MM.1S (cell line): ENCODE results near the gene PLBD2.

ENCODE experiments used
- DNase-seq: peaks from one replicate; pipeline ENCODE4 v3.0.0-alpha.2; 2015
- H2AFZ ChIP-seq: fragments of 300-600 bp; sonication (generic); 2 replicates; pipeline ENCODE4 v1.6.0; 2016; ENCODE audit warnings: antibody characterized with exemption, low read length
- H3F3A ChIP-seq: fragments of 300-600 bp; sonication (generic); 2 replicates; pipeline ENCODE4 v1.6.1; 2016; ENCODE audit warnings: mild to moderate bottlenecking, antibody characterized with exemption, low read length, moderate library complexity, mixed read lengths; ENCODE audit not compliant: insufficient read depth
- H3K27ac ChIP-seq: fragments of 300-600 bp; sonication (generic); 2 replicates; pipeline ENCODE4 v1.5.1; 2016; ENCODE audit warnings: mild to moderate bottlenecking, low read length
- H3K27me3 ChIP-seq: fragments of 300-600 bp; sonication (generic); replicated peaks from 2 replicates; pipeline ENCODE4 v1.6.0; 2016; ENCODE audit warnings: low read length; ENCODE audit not compliant: insufficient read depth
- H3K36me3 ChIP-seq: fragments of 300-600 bp; sonication (generic); replicated peaks from 2 replicates; pipeline ENCODE4 v1.6.1; 2016; ENCODE audit warnings: mild to moderate bottlenecking, low read length, mixed read lengths; ENCODE audit not compliant: insufficient read depth
- H3K4me1 ChIP-seq: fragments of 300-600 bp; sonication (generic); 2 replicates; pipeline ENCODE4 v1.6.1; 2016; ENCODE audit warnings: low read length, mixed read lengths
- H3K4me2 ChIP-seq: fragments of 300-600 bp; sonication (generic); 2 replicates; pipeline ENCODE4 v1.6.0; 2016; ENCODE audit warnings: low read depth, low read length
- H3K4me3 ChIP-seq: fragments of 300-600 bp; sonication (generic); 2 replicates; pipeline ENCODE4 v1.5.1; 2016; ENCODE audit warnings: low read length, mixed read lengths
- H3K79me2 ChIP-seq: fragments of 300-600 bp; sonication (generic); 2 replicates; pipeline ENCODE4 v1.6.1; 2016; ENCODE audit warnings: mixed run types, low read length, mixed read lengths
- H3K9ac ChIP-seq: fragments of 300-600 bp; sonication (generic); 2 replicates; pipeline ENCODE4 v1.6.1; 2016; ENCODE audit warnings: low read length, mixed read lengths
- H3K9me2 ChIP-seq: fragments of 300-600 bp; sonication (generic); replicated peaks from 2 replicates; pipeline ENCODE4 v1.6.1; 2016; ENCODE audit warnings: mild to moderate bottlenecking, low read length, mixed read lengths; ENCODE audit not compliant: insufficient read depth
- H3K9me3 ChIP-seq: fragments of 300-600 bp; sonication (generic); replicated peaks from 2 replicates; pipeline ENCODE4 v1.6.1; 2016; ENCODE audit warnings: mild to moderate bottlenecking, low read length, mixed read lengths; ENCODE audit not compliant: insufficient read depth
- H4K20me1 ChIP-seq: fragments of 300-600 bp; sonication (generic); 2 replicates; pipeline ENCODE4 v1.6.1; 2016; ENCODE audit warnings: mild to moderate bottlenecking, low read length, moderate library complexity, mixed read lengths; ENCODE audit not compliant: insufficient read depth
- CTCF ChIP-seq: fragments of 300-600 bp; sonication (generic); IDR thresholded peaks from 2 replicates; pipeline ENCODE4 v1.5.1; 2016; ENCODE audit warnings: antibody characterized with exemption, low read length, mixed read lengths
- EZH2 ChIP-seq: fragments of 300-600 bp; sonication (generic); optimal IDR thresholded peaks from 2 replicates; pipeline ENCODE3; 2017; ENCODE audit warnings: low read depth, mild to moderate bottlenecking, antibody characterized with exemption, low read length, mixed read lengths
- EZH2phosphoT487 ChIP-seq: fragments of 300-600 bp; sonication (generic); IDR thresholded peaks from 2 replicates; pipeline ENCODE4 v1.6.1; 2018; ENCODE audit warnings: antibody characterized with exemption, low read length

PLBD2 gene

GRCh38 chr12:113371808-113372207 lies 13.4 kb downstream of the PLBD2 start:
- no peaks in the 10 kb centered on the region for H3K4me1 ChIP-seq
- H3K4me3 ChIP-seq, result no peak overlapping the region
- H3K27ac ChIP-seq, result no peak overlapping the region
- no peaks in the 10 kb centered on the region for H3F3A ChIP-seq
- no peaks in the 10 kb centered on the region for H3K27me3 ChIP-seq
- no peak for DNase-seq
- no peak overlapping the region for H3K4me2 ChIP-seq
- TF ChIP-seq CTCF (no peak), EZH2phosphoT487 (no peak), EZH2 (no peak)
- no peaks in the 10 kb centered on the region for H3K79me2 ChIP-seq
- H2AFZ ChIP-seq, result no peak overlapping the region
- no peaks in the 10 kb centered on the region for H4K20me1 ChIP-seq
- no peak overlapping the region for H3K9ac ChIP-seq
- no peaks in the 10 kb centered on the region for H3K36me3 ChIP-seq
- no peaks in the 10 kb centered on the region for H3K9me2 ChIP-seq
- no peaks in the 10 kb centered on the region for H3K9me3 ChIP-seq

DNA sequence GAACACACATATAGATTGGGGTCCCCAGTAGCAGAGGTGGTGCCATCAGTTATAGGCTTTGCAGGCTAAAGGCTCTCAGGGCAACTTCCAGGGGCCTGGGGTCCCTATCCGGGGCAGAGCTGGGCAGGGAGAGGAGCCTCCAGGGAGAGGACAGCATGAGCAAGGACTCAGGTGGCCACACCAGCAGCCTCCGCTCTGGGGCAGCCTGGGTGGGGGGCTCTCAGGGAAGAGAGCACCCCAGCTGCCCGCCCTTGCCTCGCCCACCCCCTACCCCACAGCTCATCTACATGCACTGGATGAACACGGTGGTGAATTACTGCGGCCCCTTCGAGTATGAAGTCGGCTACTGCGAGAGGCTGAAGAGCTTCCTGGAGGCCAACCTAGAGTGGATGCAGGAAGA lies 14.0 kb downstream of the PLBD2 start:
- no peaks in the 10 kb centered on the region for H3K36me3 ChIP-seq
- no peaks in the 10 kb centered on the region for H3K4me1 ChIP-seq
- no peak overlapping the region for H2AFZ ChIP-seq
- H3K9ac ChIP-seq, result no peak overlapping the region
- H3K79me2 ChIP-seq, result no peaks in the 10 kb centered on the region
- no peaks in the 10 kb centered on the region for H3K27me3 ChIP-seq
- H3K4me2 ChIP-seq, result no peak overlapping the region
- H3K4me3 ChIP-seq, result no peak overlapping the region
- H3F3A ChIP-seq, result no peaks in the 10 kb centered on the region
- H3K9me2 ChIP-seq, result no peaks in the 10 kb centered on the region
- H3K9me3 ChIP-seq, result no peaks in the 10 kb centered on the region
- no peak for DNase-seq
- TF ChIP-seq EZH2phosphoT487, result no peak
- TF ChIP-seq EZH2, result no peak
- no peak for TF ChIP-seq CTCF
- no peak overlapping the region for H3K27ac ChIP-seq
- H4K20me1 ChIP-seq, result no peaks in the 10 kb centered on the region

- Histone ChIP-seq H3K4me2 (no peak overlapping the region), H3K9me3 (no peaks in the 10 kb centered on the region), H3K4me3 (no peak overlapping the region), H3F3A (no peaks in the 10 kb centered on the region), H3K9ac (no peak overlapping the region), H3K9me2 (no peaks in the 10 kb centered on the region), H2AFZ (no peak overlapping the region), H3K27me3 (no peaks in the 10 kb centered on the region), H4K20me1 (no peaks in the 10 kb centered on the region), H3K27ac (no peak overlapping the region), H3K36me3 (no peaks in the 10 kb centered on the region), H3K79me2 (no peaks in the 10 kb centered on the region), H3K4me1 (no peaks in the 10 kb centered on the region)
- DNase-seq, result no peak
- TF ChIP-seq EZH2phosphoT487 (no peak), EZH2 (no peak), CTCF (no peak)
These were observed 15.1 kb downstream of the PLBD2 start for GRCh38 chr12:113373440-113373839.
